Left ventricle myocardium superior (tissue), 1 donor: Measurements from ENCODE around the gene PRG3. TPM values are rescaled to one million over a fixed set of nuclear protein-coding genes. Genes with fewer than 3 reads are reported as not detected.

Experiments
- ATAC-seq: fragments of 200-7000 bp; cut with Tn5 transposase; one replicate; pipeline ENCODE4 v1.9.1; 2020; ENCODE audit warnings: mild to moderate bottlenecking, moderate library complexity
- DNase-seq: peaks from one replicate; pipeline ENCODE4 v3.0.0-alpha.2; 2020
- intact Hi-C: fragments of 100-400 bp; cut with micrococcal nuclease; formaldehyde crosslinking; loops from one replicate; pipeline ENCODE4 v1.11.0; 2022
- total RNA-seq: library from RNA; stranded (reverse); fragmentation: NEBNext Ultra II Directional; extraction: Animal tissue kit (Norgen Biotek cat#: 25700); gene quantifications from one replicate; pipeline ENCODE4 v1.2.1, GENCODE V29; 2021
- donor health status: DM: no; HTN: yes; CAD: no; lungs with severe emphysema.

PRG3 gene
- total RNA-seq, 1 donor from 2014 or later: not detected

DNA sequence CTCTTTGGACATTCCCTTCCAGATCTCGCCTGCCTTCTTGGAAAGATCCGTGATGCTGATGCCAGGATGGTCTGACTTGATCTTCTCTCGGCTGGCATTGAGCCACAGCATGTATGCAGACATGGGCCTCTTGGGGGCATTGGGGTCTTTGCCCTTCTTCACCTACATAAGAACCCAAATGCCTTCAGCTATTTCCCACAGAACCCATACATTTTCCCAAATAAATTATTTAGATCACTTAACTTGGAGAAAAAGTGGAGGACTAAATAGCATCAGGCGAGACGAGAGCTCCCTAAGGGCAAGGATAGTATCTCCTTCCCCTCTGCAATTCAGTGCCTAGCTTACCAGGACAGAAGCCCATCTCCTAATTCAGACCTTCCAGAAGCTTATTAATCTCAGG, 53.2 kb downstream of the PRG3 start:
- no peak for ATAC-seq

More for the DNA sequence above, 53.2 kb downstream of the PRG3 start:
- no peak for DNase-seq
- intact Hi-C loops: no loop called here

Other genes with a start within 250 kb of the PRG3 start
- gene LRRC55, start 199.2 kb downstream of the PRG3 start, total RNA-seq: 0.35 TPM
- 21.0 TPM for gene APLNR, start 143.9 kb downstream of the PRG3 start, total RNA-seq
- gene TNKS1BP1, start 56.2 kb downstream of the PRG3 start, total RNA-seq: 44.4 TPM
- gene SSRP1, start 45.3 kb downstream of the PRG3 start, total RNA-seq: 38.4 TPM
- gene P2RX3, start 42.8 kb downstream of the PRG3 start, total RNA-seq: 4.5 TPM
- gene PRG2, start 9.5 kb upstream of the PRG3 start, total RNA-seq: not detected
- gene SLC43A3, start 46.0 kb upstream of the PRG3 start, total RNA-seq: 20.6 TPM
- 1.0 TPM for gene RTN4RL2, start 79.4 kb upstream of the PRG3 start, total RNA-seq
- gene SLC43A1, start 134.6 kb upstream of the PRG3 start, total RNA-seq: 4.5 TPM
- gene TIMM10, start 149.6 kb upstream of the PRG3 start, total RNA-seq: 56.7 TPM
- not detected for gene SMTNL1, start 156.4 kb upstream of the PRG3 start, total RNA-seq
- gene UBE2L6, start 186.5 kb upstream of the PRG3 start, total RNA-seq: 18.0 TPM
- gene SERPING1, start 216.5 kb upstream of the PRG3 start, total RNA-seq: 121 TPM